GM13977 (cell line): ENCODE measurements around the gene PAX2.

Experiments
- DNase-seq: peaks from one replicate; pipeline ENCODE4 v3.0.0; 2012; ENCODE audit warnings: low spot score
- in situ Hi-C: fragments of 300-500 bp; cut with MboI; formaldehyde crosslinking; loops from one replicate; pipeline ENCODE4 v1.12.0; 2022; ENCODE audit warnings: low sequenced_read_pairs, low pct_unique_long_range_greater_than_20kb, mixed read lengths, inconsistent platforms; ENCODE audit not compliant: unreplicated experiment
- TF ChIP-seq, protein P1 (sequence below): IDR thresholded peaks from 2 replicates; pipeline ENCODE4 v1.5.1; 2012; ENCODE audit warnings: mild to moderate bottlenecking, control low read depth; ENCODE audit not compliant: insufficient read depth; ENCODE audit errors: extremely low read depth, missing control alignments

Gene PAX2

DNA sequence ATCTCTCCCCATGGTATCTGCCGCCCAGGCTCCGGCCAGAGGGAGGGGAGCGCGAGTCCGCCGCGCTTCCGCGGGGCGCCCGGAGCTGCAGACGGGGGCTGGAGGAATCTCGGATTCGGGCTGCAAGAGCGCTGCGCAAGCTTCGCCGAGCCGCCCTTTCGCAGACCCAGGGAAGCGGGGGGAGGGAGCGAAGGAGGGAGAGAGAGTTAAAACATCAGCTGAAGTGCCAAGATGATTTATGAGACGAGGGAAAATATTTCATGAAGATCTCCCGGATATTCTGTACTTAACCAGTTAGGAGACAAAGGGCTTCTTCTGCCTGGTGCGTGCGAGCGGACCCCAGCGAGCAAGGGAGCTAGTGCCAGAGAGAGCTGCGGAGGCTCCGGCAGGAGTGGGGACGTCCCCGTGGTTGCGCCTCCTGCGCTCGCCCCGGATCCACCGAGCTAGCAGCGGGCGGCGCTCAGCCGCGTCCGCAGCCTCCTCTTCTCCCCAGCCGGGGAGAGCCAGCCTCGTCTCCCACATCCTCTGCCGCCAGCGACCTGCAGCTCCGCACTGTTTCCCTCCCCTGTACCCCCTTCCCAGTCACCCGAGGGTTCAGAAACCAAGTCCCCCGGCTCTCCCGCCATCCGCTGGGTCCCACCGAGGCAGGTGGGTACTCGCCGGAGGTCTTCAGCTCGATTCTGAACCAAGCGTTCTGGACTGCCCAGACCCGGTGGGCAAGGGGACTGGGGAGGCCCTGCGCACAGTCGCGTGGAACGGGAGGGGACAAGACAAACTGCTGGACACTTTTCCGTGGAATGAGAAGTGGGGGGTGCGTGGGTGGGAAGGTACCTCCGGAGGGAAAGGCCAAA, 1.0 kb upstream of the PAX2 start:
- in situ Hi-C loops, result loop anchor here (25.0 kb wide), 1 partner anchor 393 kb away; the partner anchor contains the start of gene TLX1
- TF ChIP-seq, protein P1, sequence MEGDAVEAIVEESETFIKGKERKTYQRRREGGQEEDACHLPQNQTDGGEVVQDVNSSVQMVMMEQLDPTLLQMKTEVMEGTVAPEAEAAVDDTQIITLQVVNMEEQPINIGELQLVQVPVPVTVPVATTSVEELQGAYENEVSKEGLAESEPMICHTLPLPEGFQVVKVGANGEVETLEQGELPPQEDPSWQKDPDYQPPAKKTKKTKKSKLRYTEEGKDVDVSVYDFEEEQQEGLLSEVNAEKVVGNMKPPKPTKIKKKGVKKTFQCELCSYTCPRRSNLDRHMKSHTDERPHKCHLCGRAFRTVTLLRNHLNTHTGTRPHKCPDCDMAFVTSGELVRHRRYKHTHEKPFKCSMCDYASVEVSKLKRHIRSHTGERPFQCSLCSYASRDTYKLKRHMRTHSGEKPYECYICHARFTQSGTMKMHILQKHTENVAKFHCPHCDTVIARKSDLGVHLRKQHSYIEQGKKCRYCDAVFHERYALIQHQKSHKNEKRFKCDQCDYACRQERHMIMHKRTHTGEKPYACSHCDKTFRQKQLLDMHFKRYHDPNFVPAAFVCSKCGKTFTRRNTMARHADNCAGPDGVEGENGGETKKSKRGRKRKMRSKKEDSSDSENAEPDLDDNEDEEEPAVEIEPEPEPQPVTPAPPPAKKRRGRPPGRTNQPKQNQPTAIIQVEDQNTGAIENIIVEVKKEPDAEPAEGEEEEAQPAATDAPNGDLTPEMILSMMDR, result peak; percentile 11
- peak; percentile 73 for DNase-seq

DNA sequence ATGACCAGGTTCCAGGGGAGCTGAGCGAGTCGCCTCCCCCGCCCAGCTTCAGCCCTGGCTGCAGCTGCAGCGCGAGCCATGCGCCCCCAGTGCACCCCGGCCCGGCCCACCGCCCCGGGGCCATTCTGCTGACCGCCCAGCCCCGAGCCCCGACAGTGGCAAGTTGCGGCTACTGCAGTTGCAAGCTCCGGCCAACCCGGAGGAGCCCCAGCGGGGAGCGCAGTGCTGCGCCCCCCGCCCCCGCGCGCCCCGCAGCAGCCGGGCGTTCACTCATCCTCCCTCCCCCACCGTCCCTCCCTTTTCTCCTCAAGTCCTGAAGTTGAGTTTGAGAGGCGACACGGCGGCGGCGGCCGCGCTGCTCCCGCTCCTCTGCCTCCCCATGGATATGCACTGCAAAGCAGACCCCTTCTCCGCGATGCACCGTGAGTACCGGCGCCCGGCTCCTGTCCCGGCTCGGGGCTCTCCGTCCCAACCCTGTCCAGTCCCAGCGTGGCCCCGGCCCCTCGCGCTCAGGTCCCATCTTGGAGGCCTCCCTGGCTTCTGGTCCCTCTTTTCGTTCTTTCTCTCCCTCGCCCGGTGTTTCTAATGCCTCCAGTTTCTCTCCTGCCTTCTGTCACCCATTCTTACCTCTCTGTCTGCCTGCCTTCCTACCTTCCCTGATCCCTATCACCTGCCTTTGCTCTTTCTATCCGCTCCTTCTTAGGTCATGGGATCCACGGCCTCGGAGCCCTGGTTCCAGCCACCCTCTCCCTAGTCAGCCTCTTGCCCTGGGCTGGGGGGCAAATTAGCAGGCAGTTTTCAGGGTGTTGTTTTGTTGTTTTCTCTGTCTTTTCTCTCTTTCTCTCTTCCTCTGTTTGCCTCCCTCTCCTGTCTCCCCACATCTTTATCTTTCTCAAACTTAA, 751 bp downstream of the PAX2 start:
- TF ChIP-seq, protein P1, result no peak
- peak; percentile 34 for DNase-seq
- in situ Hi-C loops, result loop anchor here (25.0 kb wide), 1 partner anchor 391 kb away; the partner anchor contains the start of gene TLX1

DNA sequence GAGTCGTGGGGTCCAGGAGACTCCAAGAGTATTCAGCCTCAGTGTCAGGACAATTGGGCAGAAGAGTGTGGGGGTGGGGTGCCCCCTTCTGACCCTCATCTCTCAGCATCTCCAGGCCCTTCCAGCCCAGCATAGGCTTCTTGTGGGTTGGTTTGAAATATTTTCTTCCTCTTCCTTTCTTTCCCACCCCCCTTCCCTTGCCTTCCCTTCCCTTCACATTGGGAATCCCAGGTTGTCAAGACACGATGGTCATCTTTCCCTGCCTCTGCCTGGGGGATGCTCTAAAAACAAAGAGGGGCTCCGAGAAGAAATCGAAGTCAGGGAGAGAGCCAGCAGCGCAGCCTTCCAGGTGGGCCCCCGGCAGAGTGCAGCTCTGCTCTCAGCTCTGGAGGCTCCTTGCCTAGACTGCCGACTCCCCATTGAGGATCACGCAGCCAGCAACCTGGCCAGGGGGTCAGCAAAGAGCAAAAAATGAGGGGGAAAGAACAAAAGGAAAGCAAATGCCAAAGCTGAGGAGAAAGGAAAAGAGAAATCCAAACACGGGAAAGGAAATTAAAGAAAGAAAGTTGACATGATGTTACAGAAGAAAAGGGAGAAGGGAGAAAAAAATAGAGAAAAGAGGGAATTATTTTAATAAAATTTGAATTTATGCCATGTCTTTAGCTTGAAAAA, 1.5 kb downstream of the PAX2 start:
- peak; percentile 29 for DNase-seq
- in situ Hi-C loops, result loop anchor here (25.0 kb wide), 1 partner anchor 390 kb away; the partner anchor contains the start of gene TLX1
- TF ChIP-seq, protein P1, result no peak

DNA sequence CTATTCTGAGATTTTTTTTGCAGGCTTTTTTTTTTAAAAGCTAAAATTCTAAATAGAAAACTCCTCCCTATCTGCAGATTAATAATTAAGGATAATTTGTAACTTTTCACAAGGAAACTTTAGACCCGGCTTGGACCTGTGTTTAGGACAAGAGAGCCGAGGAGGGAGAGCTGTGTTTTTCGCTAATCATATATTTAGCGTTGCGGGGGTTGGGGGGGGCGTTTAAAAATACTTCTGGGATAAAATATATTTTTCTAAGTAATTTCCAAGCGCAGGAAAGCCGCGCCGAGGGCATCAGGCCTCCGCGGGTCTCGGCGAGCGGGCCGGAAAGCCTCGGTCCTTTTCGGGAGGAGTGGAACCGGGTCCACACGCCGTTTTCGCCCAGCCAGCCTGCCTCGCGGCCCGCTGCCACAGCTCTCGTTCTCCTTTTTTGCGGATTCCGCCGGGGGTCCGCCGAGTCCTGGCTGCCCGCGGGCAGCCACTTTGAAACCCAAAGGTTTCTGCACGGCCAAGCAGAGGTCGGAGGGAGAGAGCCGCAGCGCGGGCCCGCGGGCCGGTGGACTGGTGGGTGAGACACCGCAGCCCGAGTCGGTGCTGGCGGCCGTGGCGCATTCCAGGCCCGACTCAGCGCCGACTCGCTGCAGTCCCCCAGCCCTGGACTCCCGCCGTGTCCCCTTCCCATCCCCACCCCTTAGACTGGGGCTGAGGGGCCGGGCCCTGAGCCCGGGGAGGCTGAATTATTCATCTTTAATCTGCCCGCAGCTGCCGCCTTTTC, 2.3 kb downstream of the PAX2 start:
- peak; percentile 31 for DNase-seq
- in situ Hi-C loops, result loop anchor here (25.0 kb wide), 1 partner anchor 390 kb away; the partner anchor contains the start of gene TLX1
- TF ChIP-seq, protein P1, result no peak

DNA sequence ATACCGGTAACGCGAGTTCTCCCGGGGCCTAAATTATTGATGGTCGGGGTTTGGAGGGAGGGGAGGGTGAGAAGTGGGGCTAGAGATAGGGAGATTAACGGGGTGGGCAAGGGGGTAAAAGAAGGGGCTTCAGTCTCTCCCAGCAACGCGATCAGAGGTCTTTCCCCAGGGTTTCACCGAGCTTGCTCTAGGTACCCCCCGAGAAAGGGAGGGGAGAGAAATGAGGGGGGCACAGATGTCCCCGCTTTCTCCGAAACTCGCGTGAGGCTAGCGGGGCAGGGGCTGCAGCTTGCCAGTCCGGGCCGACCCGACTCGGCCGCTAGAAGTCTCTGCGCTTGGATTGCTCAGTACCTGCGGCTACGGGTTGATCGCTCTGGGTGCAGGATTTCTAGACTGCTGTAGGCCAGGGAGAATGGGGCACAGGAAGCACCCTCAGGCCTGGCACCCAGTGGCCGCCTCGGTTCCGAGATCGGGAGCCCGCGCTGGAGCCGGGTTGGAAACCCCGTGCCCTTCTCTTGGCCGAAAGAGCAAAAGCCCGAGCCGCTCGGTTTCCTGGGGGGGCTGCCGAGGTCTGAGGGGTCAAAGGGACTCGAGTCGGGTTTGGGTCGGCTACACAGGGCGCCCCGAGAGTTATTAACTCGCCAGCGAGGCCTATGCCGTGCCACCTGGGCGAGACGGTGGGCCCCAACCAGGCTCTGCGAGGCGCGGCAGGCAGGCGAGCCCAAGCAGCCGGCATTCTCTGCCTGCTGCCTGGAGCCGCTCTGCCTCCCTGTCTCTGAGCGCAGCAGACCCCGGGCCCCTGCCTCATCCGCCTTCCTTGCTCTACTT, 3.1 kb downstream of the PAX2 start:
- in situ Hi-C loops, result loop anchor here (25.0 kb wide), 1 partner anchor 389 kb away; the partner anchor contains the start of gene TLX1
- TF ChIP-seq, protein P1, result no peak
- peak; percentile 31 for DNase-seq
